MCF 10A (cell line): Measurements from ENCODE around the gene OR51M1. TPM values are rescaled to one million over a fixed set of nuclear protein-coding genes. Genes with fewer than 3 reads are reported as not detected.
"Not testable (repeated sequence)": the region's sequence is repeated elsewhere in the genome, so short reads cannot be mapped to it uniquely, and the experiment has no call there.

ENCODE experiments used
- BruUV-seq: library from RNA; stranded (reverse); fragments of 400-500 nt; replicated peaks from 2 replicates; lab custom pipeline; 2021; lab: Mats Ljungman, UMichigan
- CTCF ChIA-PET: fragments of 300-600 bp; sonication (Branson Sonifier 250); formaldehyde crosslinking; extraction: SDS; loops from one replicate; lab custom pipeline; 2021; ENCODE audit warnings: antibody characterized with exemption, inconsistent platforms; lab: Yijun Ruan, JAX
- POLR2A ChIA-PET: fragments of 300-600, 350-650 bp; sonication (Branson Sonifier 250); formaldehyde crosslinking; extraction: SDS; loops from one replicate; lab custom pipeline; 2020; ENCODE audit warnings: antibody characterized with exemption, inconsistent platforms; lab: Yijun Ruan, JAX
- DNase-seq: peaks from one replicate; pipeline ENCODE4 v3.0.0-alpha.2; 2018; ENCODE audit not compliant: unreplicated experiment
- H3K27ac Mint-ChIP-seq: one replicate; pipeline ENCODE4 v1.8.0; 2022; ENCODE audit warnings: mild to moderate bottlenecking, low read depth, mixed read lengths; ENCODE audit not compliant: unreplicated experiment
- H3K27me3 Mint-ChIP-seq: one replicate; pipeline ENCODE4 v1.8.0; 2022; ENCODE audit warnings: mixed read lengths; ENCODE audit not compliant: insufficient read depth, unreplicated experiment
- H3K36me3 Mint-ChIP-seq: one replicate; pipeline ENCODE4 v1.8.0; 2022; ENCODE audit warnings: mild to moderate bottlenecking, moderate library complexity, mixed read lengths; ENCODE audit not compliant: insufficient read depth, unreplicated experiment
- H3K4me1 Mint-ChIP-seq: one replicate; pipeline ENCODE4 v1.8.0; 2022; ENCODE audit warnings: mixed read lengths; ENCODE audit not compliant: insufficient read depth, unreplicated experiment
- H3K4me3 Mint-ChIP-seq: one replicate; pipeline ENCODE4 v1.8.0; 2022; ENCODE audit warnings: mild to moderate bottlenecking, moderate library complexity, mixed read lengths; ENCODE audit not compliant: unreplicated experiment
- H3K9me3 Mint-ChIP-seq: one replicate; pipeline ENCODE4 v1.8.0; 2022; ENCODE audit warnings: mixed read lengths; ENCODE audit not compliant: unreplicated experiment
- intact Hi-C: fragments of 100-400 bp; cut with micrococcal nuclease; formaldehyde crosslinking; loops from 2 replicates; pipeline ENCODE4 v1.14.1; 2022
- total RNA-seq: library from RNA; stranded (reverse); gene quantifications from 2 replicates; pipeline ENCODE4 v1.2.3, GENCODE V29; 2022
- TF ChIP-seq, protein P1 (sequence below): fragments of 200-600 bp; IDR thresholded peaks from one replicate; pipeline ENCODE4 v1.8.0; 2022; ENCODE audit warnings: antibody characterized with exemption, mild to moderate bottlenecking; ENCODE audit not compliant: unreplicated experiment

OR51M1 gene
- total RNA-seq, 1 experiment from 2014 or later, result not detected

DNA sequence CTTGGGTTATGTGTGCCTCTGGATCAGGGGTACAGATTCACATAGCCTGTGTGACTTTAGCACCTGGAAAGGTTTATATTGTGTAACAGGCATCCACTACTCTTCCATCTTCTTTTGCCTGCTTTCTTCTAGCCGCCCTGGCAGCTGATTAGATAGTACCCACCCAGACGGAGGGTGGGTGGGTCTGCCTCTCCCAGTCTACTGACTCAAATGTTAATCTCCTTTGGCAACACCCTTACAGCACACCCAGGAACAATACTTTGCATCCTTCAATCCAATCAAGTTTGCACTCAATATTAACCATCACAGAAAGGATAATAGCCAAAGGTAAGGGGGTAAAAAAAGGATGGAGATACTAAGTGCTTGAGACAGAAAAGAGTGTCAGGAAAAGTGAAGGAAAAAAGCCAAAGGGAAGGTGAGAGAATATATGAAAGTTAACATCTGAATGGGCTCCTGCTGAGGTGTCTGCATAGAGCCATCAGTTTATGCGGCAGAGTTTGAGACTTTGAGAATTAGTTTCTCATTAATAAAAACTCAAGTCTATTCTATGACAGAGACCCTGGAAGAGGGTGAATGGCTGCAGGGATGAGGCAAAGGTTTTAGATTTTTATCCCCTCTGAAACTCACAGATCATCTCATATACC lies 34.9 kb upstream of the OR51M1 start:
- Mint-ChIP-seq H3K36me3 (no peaks in the 10 kb centered on the region), H3K4me1 (no peaks in the 10 kb centered on the region), H3K27ac (no peak overlapping the region), H3K9me3 (no peaks in the 10 kb centered on the region), H3K27me3 (peaks cover 41% of the 10 kb centered on the region), H3K4me3 (no peak overlapping the region)
- no TSS peak for BruUV-seq
- TF ChIP-seq, protein P1, sequence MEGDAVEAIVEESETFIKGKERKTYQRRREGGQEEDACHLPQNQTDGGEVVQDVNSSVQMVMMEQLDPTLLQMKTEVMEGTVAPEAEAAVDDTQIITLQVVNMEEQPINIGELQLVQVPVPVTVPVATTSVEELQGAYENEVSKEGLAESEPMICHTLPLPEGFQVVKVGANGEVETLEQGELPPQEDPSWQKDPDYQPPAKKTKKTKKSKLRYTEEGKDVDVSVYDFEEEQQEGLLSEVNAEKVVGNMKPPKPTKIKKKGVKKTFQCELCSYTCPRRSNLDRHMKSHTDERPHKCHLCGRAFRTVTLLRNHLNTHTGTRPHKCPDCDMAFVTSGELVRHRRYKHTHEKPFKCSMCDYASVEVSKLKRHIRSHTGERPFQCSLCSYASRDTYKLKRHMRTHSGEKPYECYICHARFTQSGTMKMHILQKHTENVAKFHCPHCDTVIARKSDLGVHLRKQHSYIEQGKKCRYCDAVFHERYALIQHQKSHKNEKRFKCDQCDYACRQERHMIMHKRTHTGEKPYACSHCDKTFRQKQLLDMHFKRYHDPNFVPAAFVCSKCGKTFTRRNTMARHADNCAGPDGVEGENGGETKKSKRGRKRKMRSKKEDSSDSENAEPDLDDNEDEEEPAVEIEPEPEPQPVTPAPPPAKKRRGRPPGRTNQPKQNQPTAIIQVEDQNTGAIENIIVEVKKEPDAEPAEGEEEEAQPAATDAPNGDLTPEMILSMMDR, result no peak
- intact Hi-C loops, result no loop called here
- no peak for DNase-seq
- ChIA-PET CTCF (no interaction called here), POLR2A (no interaction called here)

DNA sequence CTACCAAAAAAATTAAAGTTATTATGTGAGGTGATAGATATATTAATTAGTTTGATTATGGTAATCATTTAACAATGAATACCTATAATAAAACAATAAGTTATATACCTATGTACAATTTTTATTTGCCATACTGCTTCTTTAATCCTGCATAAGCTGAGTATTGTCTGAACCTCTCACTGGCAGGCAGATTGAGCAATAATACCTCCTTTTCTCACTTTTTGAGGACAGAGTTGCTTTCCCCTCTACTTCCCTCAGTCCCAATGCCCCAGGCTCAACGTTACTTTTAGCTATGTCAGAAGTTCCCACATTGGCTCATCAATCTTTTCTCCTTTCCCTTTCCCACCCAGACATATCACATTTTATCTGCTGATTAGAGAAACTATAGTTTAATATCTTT lies 34.1 kb upstream of the OR51M1 start:
- H3K36me3 Mint-ChIP-seq, result no peaks in the 10 kb centered on the region
- H3K27me3 Mint-ChIP-seq, result peaks cover 41% of the 10 kb centered on the region
- intact Hi-C loops, result no loop called here
- H3K9me3 Mint-ChIP-seq, result no peaks in the 10 kb centered on the region
- CTCF ChIA-PET, result interaction anchor here (0.7 to 1.0 kb wide), 2 partner anchors 17 to 23 kb away, joined by 3 read pairs; no protein-coding TSS in a partner anchor
- POLR2A ChIA-PET, result no interaction called here
- no peak overlapping the region for H3K4me3 Mint-ChIP-seq
- no peaks in the 10 kb centered on the region for H3K4me1 Mint-ChIP-seq
- no peak for DNase-seq
- H3K27ac Mint-ChIP-seq, result no peak overlapping the region
- no TSS peak for BruUV-seq
- TF ChIP-seq, protein P1, result no peak

DNA sequence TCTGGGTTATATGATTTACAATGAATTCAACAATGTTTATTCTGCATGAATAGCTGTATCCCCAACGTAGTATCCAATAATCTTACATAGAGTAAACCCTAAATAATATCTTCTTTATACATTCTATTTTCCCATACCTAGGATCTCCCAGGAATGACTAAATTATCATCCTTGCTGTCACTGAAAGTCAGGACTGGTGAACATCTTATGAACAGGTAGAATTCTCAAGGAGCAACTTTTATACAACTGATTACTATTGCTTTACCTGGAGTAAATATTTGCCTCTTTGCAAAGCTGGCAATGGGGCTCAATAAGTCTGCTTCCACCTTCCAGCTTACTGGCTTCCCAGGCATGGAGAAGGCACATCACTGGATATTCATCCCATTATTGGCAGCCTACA lies 32.4 kb upstream of the OR51M1 start, which contains the start of gene OR51B6:
Gene OR51B6, plus strand, starts transcription at position 301 of the 400 bp plus-strand sequence. Its CDS starts 0 bp downstream, at position 301.
- no peak for DNase-seq
- H3K9me3 Mint-ChIP-seq, result no peaks in the 10 kb centered on the region
- H3K4me3 Mint-ChIP-seq, result no peak within 1 kb of the TSS
- ChIA-PET CTCF (no interaction called here), POLR2A (no interaction called here)
- no peak within 1 kb of the TSS for H3K27ac Mint-ChIP-seq
- H3K4me1 Mint-ChIP-seq, result no peaks in the 10 kb centered on the region
- no peaks in the 10 kb centered on the region for H3K36me3 Mint-ChIP-seq
- peaks cover 29% of the 10 kb centered on the region for H3K27me3 Mint-ChIP-seq
- no TSS peak for BruUV-seq
- intact Hi-C loops, result no loop called here
- TF ChIP-seq, protein P1, result no peak

DNA sequence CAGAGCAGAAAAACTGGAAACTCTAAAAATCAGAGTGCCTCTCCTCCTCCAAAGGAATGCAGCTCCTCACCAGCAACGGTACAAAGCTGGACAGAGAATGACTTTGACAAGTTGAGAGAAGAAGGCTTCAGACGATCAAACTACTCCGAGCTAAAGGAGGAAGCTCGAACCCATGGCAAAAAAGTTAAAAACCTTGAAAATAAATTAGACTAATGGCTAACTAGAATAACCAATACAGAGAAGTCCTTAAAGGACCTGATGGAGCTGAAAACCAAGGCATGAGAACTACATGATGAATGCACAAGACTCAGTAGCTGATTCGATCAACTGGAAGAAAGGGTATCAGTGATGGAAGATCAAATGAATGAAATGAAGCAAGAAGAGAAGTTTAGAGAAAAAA lies 27.6 kb upstream of the OR51M1 start:
- intact Hi-C loops, H3K9me3 Mint-ChIP-seq, H3K4me3 Mint-ChIP-seq, DNase-seq, H3K4me1 Mint-ChIP-seq, H3K36me3 Mint-ChIP-seq, H3K27me3 Mint-ChIP-seq, H3K27ac Mint-ChIP-seq, POLR2A ChIA-PET, BruUV-seq, CTCF ChIA-PET: not testable (repeated sequence)
